ENCODE results near the gene SRPK1.
A peak's percentile ranks its signal among the peaks of the same experiment; 100 is the strongest.

Gene SRPK1

GRCh38 chr6:35954333-35954732 lies 33.4 kb upstream of the SRPK1 start:
- H3K4me3 ChIP-seq (replicated peaks; ENCODE audit: insufficient read depth, low read length), result no peak overlapping the region
- DNase-seq (ENCODE audit: low read depth in 1 of 2, low spot score in 1 of 2), result no peak
- TF ChIP-seq POLR2AphosphoS5 (IDR thresholded peaks at IDR 0.05; ENCODE audit: low read depth), result no peak
- TF ChIP-seq REST (IDR thresholded peaks at IDR 0.05; ENCODE audit: insufficient replicate concordance, low read depth), result no peak
- TF ChIP-seq, protein P1, sequence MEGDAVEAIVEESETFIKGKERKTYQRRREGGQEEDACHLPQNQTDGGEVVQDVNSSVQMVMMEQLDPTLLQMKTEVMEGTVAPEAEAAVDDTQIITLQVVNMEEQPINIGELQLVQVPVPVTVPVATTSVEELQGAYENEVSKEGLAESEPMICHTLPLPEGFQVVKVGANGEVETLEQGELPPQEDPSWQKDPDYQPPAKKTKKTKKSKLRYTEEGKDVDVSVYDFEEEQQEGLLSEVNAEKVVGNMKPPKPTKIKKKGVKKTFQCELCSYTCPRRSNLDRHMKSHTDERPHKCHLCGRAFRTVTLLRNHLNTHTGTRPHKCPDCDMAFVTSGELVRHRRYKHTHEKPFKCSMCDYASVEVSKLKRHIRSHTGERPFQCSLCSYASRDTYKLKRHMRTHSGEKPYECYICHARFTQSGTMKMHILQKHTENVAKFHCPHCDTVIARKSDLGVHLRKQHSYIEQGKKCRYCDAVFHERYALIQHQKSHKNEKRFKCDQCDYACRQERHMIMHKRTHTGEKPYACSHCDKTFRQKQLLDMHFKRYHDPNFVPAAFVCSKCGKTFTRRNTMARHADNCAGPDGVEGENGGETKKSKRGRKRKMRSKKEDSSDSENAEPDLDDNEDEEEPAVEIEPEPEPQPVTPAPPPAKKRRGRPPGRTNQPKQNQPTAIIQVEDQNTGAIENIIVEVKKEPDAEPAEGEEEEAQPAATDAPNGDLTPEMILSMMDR (IDR thresholded peaks at IDR 0.05; ENCODE audit: insufficient read depth, low read length), result no peak
- no peak for TF ChIP-seq SPI1 (IDR thresholded peaks at IDR 0.05; ENCODE audit: borderline replicate concordance, low read depth)
- no peak for TF ChIP-seq GABPA (IDR thresholded peaks at IDR 0.05; ENCODE audit: low read depth)
- no peaks in the 10 kb centered on the region for H3K27me3 ChIP-seq (ENCODE audit: insufficient read depth, poor library complexity, severe bottlenecking)
- no peak overlapping the region for H3K27ac ChIP-seq (replicated peaks)

DNA sequence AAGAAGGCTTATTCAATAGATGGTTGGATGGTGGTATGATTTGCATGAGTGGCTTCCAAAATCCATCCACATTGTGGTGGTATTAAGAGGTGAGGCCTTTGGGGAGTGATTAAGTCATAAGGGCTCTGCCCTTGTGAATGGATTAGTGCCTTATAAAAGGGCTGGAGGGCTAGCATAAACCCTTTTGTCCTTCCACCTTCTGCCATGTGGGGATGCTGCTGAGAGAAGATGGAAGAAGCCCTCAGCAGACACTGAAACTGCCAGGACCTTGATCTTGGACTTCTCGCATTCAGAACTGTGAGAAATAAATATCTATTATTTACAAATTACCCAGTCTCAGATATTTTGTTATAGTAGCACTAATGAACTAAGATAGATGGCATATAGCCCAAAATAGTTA lies 27.8 kb upstream of the SRPK1 start:
- Histone ChIP-seq H3K27ac (replicated peaks) (no peak overlapping the region), H3K27me3 (ENCODE audit: insufficient read depth, poor library complexity, severe bottlenecking) (no peaks in the 10 kb centered on the region), H3K4me3 (replicated peaks; ENCODE audit: insufficient read depth, low read length) (no peak overlapping the region)
- peak in 1 of 2 experiments; percentile 63 for DNase-seq (ENCODE audit: low read depth in 1 of 2, low spot score in 1 of 2)
- TF ChIP-seq GABPA (IDR thresholded peaks at IDR 0.05; ENCODE audit: low read depth), result no peak
- TF ChIP-seq, protein P1 (IDR thresholded peaks at IDR 0.05; ENCODE audit: insufficient read depth, low read length), result peak; percentile 17

- DNase-seq (ENCODE audit: low read depth in 1 of 2, low spot score in 1 of 2), result no peak
- TF ChIP-seq GABPA (IDR thresholded peaks at IDR 0.05; ENCODE audit: low read depth), result no peak
- no peak for TF ChIP-seq SPI1 (IDR thresholded peaks at IDR 0.05; ENCODE audit: borderline replicate concordance, low read depth)
- TF ChIP-seq, protein P1 (IDR thresholded peaks at IDR 0.05; ENCODE audit: insufficient read depth, low read length), result no peak
- no peak for TF ChIP-seq POLR2AphosphoS5 (IDR thresholded peaks at IDR 0.05; ENCODE audit: low read depth)
- no peak for TF ChIP-seq REST (IDR thresholded peaks at IDR 0.05; ENCODE audit: insufficient replicate concordance, low read depth)
- Histone ChIP-seq H3K4me3 (replicated peaks; ENCODE audit: insufficient read depth, low read length) (no peak overlapping the region), H3K27ac (replicated peaks) (no peak overlapping the region), H3K27me3 (ENCODE audit: insufficient read depth, poor library complexity, severe bottlenecking) (no peaks in the 10 kb centered on the region)
These were observed 24.7 kb upstream of the SRPK1 start for GRCh38 chr6:35945650-35946025.

DNA sequence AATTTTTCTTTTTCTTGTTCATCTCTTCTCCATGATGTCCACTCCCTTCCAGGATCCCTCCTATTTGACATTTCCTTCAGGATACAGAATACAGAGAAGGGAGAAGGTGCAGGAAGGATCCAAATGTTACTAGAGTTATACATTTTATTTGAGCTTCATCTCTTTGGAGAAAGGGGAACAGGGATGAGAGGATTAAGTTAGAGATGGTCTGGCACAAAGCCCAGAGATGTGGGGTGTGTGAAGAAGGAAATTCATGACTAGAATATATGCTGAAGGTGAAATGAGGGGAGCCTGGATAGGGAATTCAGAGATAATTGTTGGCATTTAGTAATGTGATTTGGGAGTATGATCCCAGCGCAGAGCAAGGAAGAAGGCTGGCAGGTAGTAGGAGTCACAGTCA lies 22.5 kb upstream of the SRPK1 start:
- Histone ChIP-seq H3K27ac (replicated peaks) (no peak overlapping the region), H3K27me3 (ENCODE audit: insufficient read depth, poor library complexity, severe bottlenecking) (no peaks in the 10 kb centered on the region), H3K4me3 (replicated peaks; ENCODE audit: insufficient read depth, low read length) (no peak overlapping the region)
- TF ChIP-seq, protein P1 (IDR thresholded peaks at IDR 0.05; ENCODE audit: insufficient read depth, low read length), result no peak
- TF ChIP-seq GABPA (IDR thresholded peaks at IDR 0.05; ENCODE audit: low read depth), result no peak
- TF ChIP-seq POLR2AphosphoS5 (IDR thresholded peaks at IDR 0.05; ENCODE audit: low read depth), result no peak
- peak; percentile 70; the same call in 1 of the 2 replicates for TF ChIP-seq SPI1 (IDR thresholded peaks at IDR 0.05; ENCODE audit: borderline replicate concordance, low read depth)
- peak in 1 of 2 experiments; percentile 31 for DNase-seq (ENCODE audit: low read depth in 1 of 2, low spot score in 1 of 2)
